AML-193 (cell line): Measurements from ENCODE around the gene RNU1-4.
"Not testable (repeated sequence)": the region's sequence is repeated elsewhere in the genome, so short reads cannot be mapped to it uniquely, and the experiment has no call there.

ENCODE experiments used
- DNase-seq, 2 experiments: peaks; one replicate each; lab custom pipeline; 2025; lab: John Stamatoyannopoulos, UW

Gene RNU1-4

DNA sequence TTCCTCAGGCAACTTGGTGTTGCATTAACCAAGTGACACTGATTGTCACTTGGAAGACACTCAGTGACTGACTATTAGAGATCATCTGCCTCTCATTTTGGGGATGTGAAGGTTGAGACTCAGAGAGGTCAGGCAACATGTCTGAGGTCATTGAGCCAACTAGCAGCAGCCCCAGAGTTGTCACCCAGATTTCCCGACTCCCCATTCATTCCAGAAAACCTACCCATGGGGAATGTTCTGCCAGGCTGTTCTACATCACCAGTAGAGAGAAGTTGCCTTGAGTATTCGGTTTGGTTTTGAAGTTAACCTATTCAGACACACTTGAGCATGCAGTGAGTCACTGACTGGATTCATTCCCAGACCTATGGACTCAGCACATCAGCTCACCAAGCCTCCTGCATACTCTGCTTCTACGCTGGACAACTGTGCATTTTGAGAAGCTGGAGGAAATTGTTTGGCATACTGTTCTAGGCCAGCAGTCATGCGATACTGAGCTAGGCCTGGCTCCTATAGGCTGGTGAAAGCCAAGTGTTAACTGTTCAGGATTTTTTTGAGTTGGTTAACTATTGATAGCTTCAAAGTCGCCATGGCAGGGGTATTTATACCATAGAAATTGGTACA, 29.9 kb downstream of the RNU1-4 start:
- not testable (repeated sequence) for DNase-seq

DNA sequence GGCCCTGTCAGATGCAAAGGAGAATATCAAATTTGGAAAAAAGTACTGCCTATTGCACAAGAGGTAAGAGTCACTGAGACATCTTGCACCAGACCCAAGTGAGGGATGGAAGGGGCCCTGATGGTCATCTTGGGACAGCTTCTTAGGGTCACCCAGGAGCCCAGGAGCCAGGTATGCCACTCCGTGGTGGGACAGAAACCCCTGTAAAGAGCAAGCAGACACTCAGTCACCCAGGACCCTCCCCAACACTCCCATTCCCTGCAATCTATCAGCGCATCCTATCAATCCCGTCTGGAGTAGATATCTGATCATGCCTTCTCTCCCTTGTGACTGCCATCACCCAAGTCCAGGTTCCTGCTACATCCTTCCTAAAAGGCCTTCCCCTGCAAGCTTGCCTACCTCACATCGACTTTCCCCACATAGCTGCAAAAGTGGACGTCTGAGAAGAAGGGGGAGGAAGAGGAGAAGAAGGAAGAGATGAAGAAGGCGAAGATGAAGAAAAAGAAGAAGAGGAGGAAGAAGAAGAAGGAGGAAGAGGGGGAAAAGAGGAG, 30.7 kb downstream of the RNU1-4 start:
- not testable (repeated sequence) for DNase-seq

DNA sequence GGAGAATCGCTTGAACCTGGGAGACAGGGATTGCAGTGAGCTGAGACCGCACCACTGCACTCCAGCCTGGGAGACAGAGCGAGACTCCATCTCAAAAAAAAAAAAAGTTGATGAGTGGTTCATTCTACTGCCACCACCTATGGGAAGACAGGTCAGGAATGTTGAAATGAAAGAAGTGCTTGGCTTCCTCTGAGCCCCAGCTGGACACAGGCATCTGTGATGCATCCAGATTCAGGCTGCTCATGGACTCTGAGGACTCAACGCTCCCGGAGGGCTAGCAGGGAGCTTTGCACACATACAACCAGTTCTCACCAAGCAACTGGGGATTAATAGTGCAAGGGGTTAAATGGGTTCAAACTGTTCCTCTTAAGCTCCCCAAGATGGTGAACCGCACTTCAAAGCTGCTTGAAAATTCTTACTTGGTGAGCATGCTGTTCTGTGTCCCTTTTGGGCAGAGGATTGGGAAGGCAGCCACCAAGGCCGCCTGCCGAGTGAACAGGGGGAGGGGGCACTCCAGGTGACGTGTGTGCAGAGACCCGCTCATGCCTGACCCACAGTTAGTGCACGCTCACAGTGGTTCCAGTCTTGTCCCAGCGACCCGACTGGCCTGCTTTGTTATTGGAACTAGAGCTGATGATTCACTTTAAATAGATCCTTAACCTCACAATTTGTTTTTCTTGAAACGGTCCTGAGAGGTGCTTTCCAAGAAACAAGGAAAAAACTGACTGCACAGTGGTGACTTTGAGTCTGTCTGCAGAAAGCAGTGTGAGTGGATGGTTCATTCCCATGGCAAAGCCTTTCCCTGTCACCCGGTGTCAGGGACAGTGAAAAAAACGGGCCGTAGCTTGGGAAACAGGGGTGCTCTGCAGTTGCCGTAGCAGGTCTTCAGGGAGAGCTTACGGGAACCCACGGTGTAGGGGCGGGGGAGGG, 32.2 kb downstream of the RNU1-4 start:
- not testable (repeated sequence) for DNase-seq

DNA sequence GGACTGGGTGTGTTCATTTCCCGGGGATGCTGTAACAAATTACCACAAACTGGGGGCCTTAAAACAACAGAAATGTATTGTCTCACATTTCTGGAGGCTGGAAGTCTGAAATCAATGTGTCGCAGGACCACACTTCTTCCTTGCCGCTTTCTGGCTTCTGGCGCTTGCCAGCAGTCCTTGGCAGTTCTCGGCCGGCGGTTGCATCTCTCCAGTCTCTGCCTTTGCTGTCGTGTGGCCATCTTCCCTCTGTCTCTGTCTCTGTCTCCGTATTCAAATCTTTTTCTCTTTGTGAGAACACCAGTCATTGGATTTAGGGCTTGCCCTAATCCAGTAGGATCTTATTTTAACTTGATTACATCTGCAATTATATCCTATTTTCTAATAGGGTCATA, 32.9 kb downstream of the RNU1-4 start:
- DNase-seq, result not testable (repeated sequence)

DNA sequence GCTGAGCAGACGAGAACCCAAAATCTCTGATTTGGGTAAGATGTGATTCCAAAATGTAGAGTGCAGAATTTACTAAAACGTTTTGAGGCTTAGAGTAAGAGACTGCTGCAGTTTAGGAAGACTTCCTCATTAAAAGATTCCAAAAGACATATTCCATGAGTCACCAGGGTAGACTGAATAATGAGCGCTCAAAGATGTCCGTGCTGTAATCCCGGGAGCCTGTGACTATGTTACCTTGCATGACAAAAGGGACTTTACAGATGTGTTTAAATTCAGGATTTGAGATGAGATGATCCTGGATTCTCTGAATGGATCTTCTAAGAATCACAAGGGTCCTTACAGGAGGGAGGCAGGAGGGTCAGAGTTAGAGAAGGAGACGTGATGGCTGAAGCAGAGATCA, 33.4 kb downstream of the RNU1-4 start:
- DNase-seq, result not testable (repeated sequence)

DNA sequence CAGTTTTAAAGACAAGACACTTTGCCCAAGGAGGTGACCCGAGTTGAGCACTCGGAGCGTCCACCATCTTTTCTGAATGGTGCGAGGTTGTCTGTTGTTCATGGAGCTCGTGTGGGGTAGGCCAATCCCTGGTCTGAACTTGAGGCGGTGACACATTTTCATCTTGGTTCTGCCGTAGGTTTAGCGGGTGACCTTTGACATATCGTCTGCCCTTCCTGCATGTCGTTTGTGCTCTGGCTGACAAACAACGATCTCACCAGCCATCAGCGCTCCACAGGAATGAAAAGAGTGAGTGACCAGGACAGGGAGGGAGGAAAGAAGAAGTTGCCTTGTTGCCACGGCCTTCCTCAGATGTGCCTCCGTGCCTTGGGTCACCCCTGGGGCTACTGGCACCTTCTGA, 34.5 kb downstream of the RNU1-4 start:
- not testable (repeated sequence) for DNase-seq

DNA sequence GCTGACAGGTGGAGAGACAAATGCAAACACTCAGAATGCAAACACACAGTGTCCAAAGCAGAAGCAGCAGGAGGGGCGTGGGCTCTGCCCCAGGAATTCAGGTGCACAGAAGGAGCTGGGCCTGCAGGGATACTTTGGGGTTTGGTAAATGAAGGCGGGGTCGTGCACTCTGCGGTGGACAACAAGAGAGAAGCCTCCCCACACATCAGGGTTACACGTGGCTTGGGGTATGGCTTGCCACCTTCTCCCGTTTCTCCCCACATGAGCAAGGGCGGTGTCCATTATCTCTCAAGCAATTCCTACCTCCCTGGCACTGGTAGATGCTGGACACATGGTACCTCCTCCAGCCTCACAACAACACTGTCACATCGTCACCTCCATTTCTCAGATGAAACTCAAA, 35.0 kb downstream of the RNU1-4 start:
- DNase-seq, result not testable (repeated sequence)

DNA sequence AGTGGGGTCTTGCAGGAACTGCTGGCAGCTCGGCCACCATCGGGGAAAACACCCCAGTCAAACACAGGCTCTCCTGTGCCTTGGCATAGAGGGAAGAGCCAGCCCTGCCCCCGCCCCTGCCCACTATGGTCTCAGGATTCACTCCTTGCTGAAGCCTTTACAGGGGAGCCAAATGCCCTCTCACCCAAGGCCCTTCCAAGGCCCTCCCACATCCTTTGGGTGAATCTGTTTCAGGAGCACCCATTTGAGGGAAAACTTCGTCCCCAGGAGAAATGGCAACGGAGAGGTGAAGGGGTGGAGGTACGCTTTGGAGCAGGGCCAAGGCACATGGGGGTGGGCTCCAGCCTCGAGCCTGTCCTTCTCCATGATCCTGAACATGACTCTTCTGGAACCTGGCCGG, 35.9 kb downstream of the RNU1-4 start:
- DNase-seq, result not testable (repeated sequence)

DNA sequence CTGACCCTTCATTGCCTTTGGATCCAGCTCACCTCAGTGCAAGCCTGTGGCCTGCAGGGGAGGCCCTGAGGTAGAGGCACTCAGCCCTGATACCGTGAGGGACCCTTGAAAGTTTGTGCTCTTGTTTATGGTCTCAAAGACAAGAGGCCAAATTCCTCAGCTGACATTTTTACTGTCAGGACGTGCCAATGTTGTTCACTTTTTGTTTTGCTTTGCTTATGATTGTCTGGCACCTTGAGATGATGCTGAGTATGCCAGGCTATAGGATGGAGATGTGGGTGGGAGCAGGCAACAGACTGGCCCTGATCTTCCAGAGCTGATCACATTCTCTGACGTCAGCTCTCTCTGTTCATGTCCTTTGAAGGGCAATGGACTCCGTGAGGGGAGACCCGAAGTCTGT, 36.5 kb downstream of the RNU1-4 start:
- not testable (repeated sequence) for DNase-seq

DNA sequence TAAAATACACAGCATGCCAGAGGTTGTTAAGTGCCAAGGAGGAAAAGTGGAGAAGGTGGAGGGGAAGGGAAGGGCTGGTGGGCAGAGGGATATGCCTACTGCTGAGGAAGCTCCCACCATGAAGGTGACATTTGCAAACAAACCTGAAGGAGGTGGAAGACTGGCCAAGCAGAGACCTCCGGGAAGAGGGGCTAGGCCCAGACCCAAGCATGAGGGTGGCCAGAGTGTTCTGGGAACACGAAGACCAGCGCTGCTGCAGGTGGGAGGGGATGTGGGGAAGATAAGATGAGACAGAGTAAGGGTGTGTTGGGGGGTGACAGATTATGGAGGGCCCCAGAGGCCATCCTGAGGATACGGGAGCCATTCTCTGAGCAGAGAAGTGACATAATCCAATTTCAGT, 37.5 kb downstream of the RNU1-4 start:
- DNase-seq, result not testable (repeated sequence)

DNA sequence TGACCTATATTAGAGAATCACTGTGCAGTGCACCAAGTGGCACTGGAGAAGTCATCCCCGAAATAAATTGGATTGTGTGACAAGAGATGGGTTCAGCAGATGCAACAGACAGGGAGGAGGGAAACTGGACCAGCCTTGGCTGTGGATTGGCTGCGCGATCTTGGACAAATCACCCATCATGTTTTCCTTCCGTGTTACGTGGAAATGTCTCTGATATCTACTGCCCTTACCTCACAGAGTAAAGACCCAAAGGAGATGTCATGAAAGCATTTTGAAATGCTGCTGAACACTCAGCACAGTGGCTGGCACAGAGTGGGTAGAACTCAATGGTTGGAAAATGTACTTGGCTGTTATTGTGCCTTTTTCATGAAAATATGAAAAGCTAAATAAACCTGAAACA, 39.2 kb downstream of the RNU1-4 start:
- DNase-seq, result not testable (repeated sequence)

DNA sequence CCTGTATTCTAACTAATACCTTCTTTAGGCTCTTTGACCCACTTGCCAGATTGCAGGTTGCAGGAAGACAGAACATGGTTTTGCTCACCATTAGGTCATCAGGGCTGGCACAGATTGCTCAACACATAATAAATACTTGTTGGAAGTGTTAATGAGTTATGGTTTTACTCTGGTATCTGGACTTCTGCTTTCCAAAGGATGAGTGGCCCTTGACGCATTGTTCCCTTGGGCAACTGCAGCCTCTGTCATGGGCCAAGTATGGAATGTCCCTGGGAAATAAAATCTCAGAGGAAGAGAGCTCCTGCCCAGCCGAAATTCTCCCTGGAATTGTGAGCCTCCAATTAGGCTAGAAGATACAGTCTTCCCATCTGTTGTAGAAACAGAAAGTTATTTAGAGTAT, 40.7 kb downstream of the RNU1-4 start:
- DNase-seq, result not testable (repeated sequence)

DNA sequence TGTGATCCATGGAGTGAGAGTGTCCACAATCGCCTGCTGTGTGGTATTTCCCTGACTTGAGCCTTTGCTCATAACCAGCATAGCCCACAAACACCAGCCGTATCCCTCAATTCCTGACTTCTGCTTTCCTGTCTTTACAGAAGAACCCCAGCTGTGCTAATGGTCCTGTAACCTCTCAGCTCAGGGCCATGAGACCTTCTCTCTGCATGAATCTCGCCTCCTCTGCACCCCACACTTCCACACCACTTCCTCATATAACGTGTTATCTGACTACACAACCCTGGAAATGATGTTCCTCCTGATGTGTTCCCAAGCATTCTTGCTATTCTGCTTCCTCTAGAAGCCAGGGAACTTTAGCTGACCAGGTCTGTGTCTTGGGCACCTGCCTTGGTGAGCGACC, 41.3 kb downstream of the RNU1-4 start:
- DNase-seq, result not testable (repeated sequence)

DNA sequence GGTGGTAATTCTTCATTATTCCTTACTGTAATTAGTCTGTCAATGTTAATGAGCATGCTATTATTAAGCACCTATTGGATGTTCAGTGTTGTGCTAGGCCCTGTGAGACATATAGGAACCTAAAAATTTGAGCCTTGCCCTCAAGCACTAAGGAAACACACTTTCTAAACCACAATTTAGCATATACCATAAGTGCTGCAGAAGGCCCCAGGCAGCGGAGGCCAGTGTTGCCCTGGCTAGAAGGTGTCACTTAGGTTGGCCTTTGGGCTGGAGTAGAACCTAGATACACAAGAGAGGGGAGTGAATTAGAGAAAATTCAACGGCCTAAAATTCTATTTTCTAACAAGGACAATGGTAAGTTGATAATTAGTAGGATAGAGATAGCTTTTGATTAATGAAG, 44.6 kb downstream of the RNU1-4 start:
- not testable (repeated sequence) for DNase-seq

DNA sequence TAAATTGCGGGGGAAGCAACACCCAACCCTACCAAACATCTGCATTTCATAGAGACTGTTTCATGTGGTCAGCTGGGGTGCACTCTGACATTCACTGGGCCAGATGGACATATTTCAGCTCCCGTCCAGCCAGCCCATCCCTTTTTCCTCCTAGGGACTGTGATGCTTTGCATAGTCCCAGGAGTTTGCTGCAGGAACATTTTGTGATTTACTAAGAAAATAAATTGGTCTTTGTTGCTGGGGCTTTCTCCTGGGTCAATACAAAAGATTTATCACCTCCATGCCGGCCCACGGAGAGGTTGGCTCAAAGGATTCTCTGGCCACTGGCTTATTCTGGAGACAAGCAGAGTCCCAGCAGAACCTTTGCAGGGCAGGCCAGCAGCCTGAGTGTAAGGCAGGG, 46.0 kb downstream of the RNU1-4 start:
- not testable (repeated sequence) for DNase-seq

DNA sequence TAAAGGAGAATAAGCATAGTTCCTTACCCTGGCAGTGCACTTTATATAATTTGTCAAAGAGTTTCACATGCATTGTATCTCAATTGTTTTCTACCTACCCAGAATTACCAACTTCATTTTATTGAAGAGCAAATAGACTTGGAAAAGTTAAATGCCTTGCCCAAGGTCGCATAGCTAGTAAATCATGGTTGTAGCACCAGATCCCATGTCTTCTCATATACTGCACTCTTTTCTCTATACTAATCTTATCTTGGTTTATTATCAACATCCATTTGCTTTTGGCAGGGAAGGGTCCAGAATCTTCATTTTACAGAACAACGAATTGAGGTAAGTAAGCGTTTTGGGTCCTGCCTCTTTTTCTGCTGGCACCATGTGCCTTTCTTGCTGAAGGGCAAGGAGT, 46.9 kb downstream of the RNU1-4 start:
- not testable (repeated sequence) for DNase-seq

DNA sequence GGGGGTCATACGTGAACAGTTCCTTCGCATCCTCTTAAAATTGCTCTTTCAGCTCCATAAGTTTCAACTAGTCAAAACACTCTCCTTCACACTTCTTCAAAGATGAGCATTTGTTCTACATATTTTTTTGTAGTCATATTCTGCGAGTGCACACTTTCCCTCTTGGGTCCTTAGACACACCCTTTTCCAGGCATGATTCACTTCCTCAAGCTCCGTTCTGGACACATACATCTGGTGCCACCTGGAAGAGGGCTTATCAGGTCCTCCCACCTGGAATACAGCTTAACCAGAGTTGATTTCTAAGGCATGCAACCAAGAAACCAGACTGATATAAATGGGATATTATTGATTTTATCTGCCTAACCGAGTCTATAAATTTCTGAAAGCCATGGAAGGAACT, 47.4 kb downstream of the RNU1-4 start:
- DNase-seq, result not testable (repeated sequence)
